ENCODE measurements around the gene ZFAND2A.

DNA sequence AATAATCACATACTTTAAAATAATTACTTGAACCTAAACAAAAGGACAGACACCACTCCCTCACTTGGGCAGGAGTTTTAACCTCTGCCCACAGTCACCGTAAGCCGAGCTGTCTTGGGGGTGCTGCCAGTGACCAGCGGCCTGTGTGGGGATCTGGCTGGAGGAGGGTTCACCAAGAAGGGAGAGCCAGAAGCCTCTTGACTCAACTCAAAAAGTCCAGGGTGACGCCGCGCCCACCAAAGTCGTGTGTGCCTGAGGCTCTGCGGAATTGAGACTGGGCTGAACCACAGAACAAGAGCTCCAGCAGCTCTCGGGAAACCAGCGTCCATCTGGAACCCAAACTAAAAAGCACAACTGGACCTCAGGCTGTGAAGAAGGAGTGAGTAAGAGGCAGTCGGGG lies 35.8 kb downstream of the ZFAND2A start:
- no peak for TF ChIP-seq POLR2A (IDR thresholded peaks at IDR 0.05)
- TF ChIP-seq POLR2AphosphoS5 (IDR thresholded peaks at IDR 0.05): no peak
- TF ChIP-seq, protein P1, sequence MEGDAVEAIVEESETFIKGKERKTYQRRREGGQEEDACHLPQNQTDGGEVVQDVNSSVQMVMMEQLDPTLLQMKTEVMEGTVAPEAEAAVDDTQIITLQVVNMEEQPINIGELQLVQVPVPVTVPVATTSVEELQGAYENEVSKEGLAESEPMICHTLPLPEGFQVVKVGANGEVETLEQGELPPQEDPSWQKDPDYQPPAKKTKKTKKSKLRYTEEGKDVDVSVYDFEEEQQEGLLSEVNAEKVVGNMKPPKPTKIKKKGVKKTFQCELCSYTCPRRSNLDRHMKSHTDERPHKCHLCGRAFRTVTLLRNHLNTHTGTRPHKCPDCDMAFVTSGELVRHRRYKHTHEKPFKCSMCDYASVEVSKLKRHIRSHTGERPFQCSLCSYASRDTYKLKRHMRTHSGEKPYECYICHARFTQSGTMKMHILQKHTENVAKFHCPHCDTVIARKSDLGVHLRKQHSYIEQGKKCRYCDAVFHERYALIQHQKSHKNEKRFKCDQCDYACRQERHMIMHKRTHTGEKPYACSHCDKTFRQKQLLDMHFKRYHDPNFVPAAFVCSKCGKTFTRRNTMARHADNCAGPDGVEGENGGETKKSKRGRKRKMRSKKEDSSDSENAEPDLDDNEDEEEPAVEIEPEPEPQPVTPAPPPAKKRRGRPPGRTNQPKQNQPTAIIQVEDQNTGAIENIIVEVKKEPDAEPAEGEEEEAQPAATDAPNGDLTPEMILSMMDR (IDR thresholded peaks at IDR 0.05): no peak
